H1 (cell line): ENCODE data around the gene R3HCC1L. TPM values are rescaled to one million over a fixed set of nuclear protein-coding genes. Genes with fewer than 3 reads are reported as not detected.

Experiments
- CTCF ChIA-PET: fragments of 300-600 bp; sonication (Branson Sonifier 250); formaldehyde crosslinking; loops from one replicate; lab custom pipeline; 2021; ENCODE audit not compliant: partially characterized antibody; lab: Charles Lee
- POLR2A ChIA-PET: fragments of 300-600 bp; sonication (Branson Sonifier 250); formaldehyde crosslinking; loops from one replicate; lab custom pipeline; 2021; ENCODE audit warnings: inconsistent platforms; ENCODE audit not compliant: partially characterized antibody; lab: Charles Lee
- DNase-seq, 2 experiments: peaks; one replicate each; pipeline versions ENCODE4 v3.0.0 to v3.0.0-alpha.2; 2010 to 2022; ENCODE audit warnings: low spot score in 2 of 2, low read depth in 1 of 2, mixed read lengths in 1 of 2
- FAIRE-seq: peaks from 2 replicates; lab custom pipeline; 2011; peaks lifted over from hg19 to GRCh38; lab: Jason Lieb, UNC
- H2AFZ ChIP-seq: 2 replicates; pipeline ENCODE4 v1.8.1; 2012; ENCODE audit warnings: low read length, inconsistent platforms
- H2AK5ac ChIP-seq: 2 replicates; pipeline ENCODE4 v1.6.1; 2013; ENCODE audit warnings: low read depth, low read length
- H2BK120ac ChIP-seq: replicated peaks from 2 replicates; pipeline ENCODE3; 2013; ENCODE audit warnings: low read depth, low read length, inconsistent platforms
- H2BK12ac ChIP-seq: 2 replicates; pipeline ENCODE4 v1.6.1; 2013; ENCODE audit warnings: low read depth, low read length
- H2BK15ac ChIP-seq: 2 replicates; pipeline ENCODE4 v1.6.1; 2013; ENCODE audit warnings: low read length
- H2BK20ac ChIP-seq: 2 replicates; pipeline ENCODE4 v1.6.1; 2013; ENCODE audit warnings: low read length
- H2BK5ac ChIP-seq: 2 replicates; pipeline ENCODE4 v1.6.1; 2013; ENCODE audit warnings: low read depth, low read length
- H3K14ac ChIP-seq: 2 replicates; pipeline ENCODE4 v1.6.1; 2013; ENCODE audit warnings: inconsistent platforms; ENCODE audit not compliant: insufficient read length
- H3K18ac ChIP-seq: 2 replicates; pipeline ENCODE4 v1.6.1; 2013; ENCODE audit warnings: low read length; ENCODE audit errors: extremely low read depth
- H3K23ac ChIP-seq: 2 replicates; pipeline ENCODE4 v1.6.1; 2013; ENCODE audit warnings: inconsistent platforms; ENCODE audit not compliant: insufficient read length
- H3K23me2 ChIP-seq: 2 replicates; pipeline ENCODE4 v1.6.1; 2013; ENCODE audit warnings: low read depth, low read length
- H3K27ac ChIP-seq: 2 replicates; pipeline ENCODE4 v1.6.1; 2011; ENCODE audit warnings: low read depth, low read length, inconsistent platforms
- H3K27me3 ChIP-seq, 4 experiments: replicated peaks in 1 of 4; 1 replicate in 1 of 4; 2 replicates in 3 of 4; pipeline versions ENCODE4 v1.6.1 to v1.8.1; 2011 to 2013; ENCODE audit warnings: low read length in 3 of 4, mild to moderate bottlenecking in 3 of 4, inconsistent platforms in 2 of 4, mixed read lengths in 2 of 4, moderate library complexity in 1 of 4; ENCODE audit not compliant: control insufficient read depth in 3 of 4, insufficient read depth in 3 of 4; ENCODE audit errors: extremely low read depth in 1 of 4
- H3K36me3 ChIP-seq, 4 experiments: 2 replicates each; pipeline versions ENCODE4 v1.6.1 to v1.8.1; 2011 to 2013; ENCODE audit warnings: mild to moderate bottlenecking in 4 of 4, low read length in 3 of 4, moderate library complexity in 2 of 4, control low read depth in 1 of 4, inconsistent platforms in 1 of 4; ENCODE audit not compliant: insufficient read depth in 4 of 4, control insufficient read depth in 2 of 4
- H3K4ac ChIP-seq: replicated peaks from 2 replicates; pipeline ENCODE3; 2013; ENCODE audit warnings: low read length, low read depth, mixed read lengths, inconsistent platforms; ENCODE audit not compliant: insufficient read length
- H3K4me1 ChIP-seq, 4 experiments: replicated peaks in 1 of 4; 1 replicate in 1 of 4; 2 replicates in 3 of 4; pipeline versions ENCODE4 v1.6.1 to v1.8.1; 2011 to 2013; ENCODE audit warnings: low read length in 3 of 4, inconsistent platforms in 2 of 4, mixed read lengths in 1 of 4; ENCODE audit not compliant: insufficient read depth in 4 of 4, control insufficient read depth in 3 of 4
- H3K4me2 ChIP-seq, 2 experiments: 2 replicates each; pipeline versions ENCODE4 v1.6.1 to v1.8.1; 2011 to 2013; ENCODE audit warnings: low read depth in 2 of 2, low read length in 2 of 2, control low read depth in 1 of 2, inconsistent platforms in 1 of 2, mild to moderate bottlenecking in 1 of 2; ENCODE audit not compliant: insufficient read depth in 1 of 2
- H3K4me3 ChIP-seq, 4 experiments: fragments of 200-600, 300-600 bp in 1 of 4; sonication (generic), shearing (Covaris generic), sonication (Bioruptor Twin) in 1 of 4; 2 replicates each; pipeline versions ENCODE4 v1.5.1 to v1.8.1; 2011 to 2016; ENCODE audit warnings: low read length in 4 of 4, low read depth in 3 of 4, control low read depth in 2 of 4, inconsistent platforms in 2 of 4, mild to moderate bottlenecking in 2 of 4, mixed read lengths in 1 of 4, moderate library complexity in 1 of 4; ENCODE audit not compliant: insufficient read depth in 2 of 4; ENCODE audit errors: extremely low read depth in 1 of 4
- H3K56ac ChIP-seq: replicated peaks from 2 replicates; pipeline ENCODE3; 2013; ENCODE audit warnings: low read depth, mild to moderate bottlenecking, mixed read lengths, low read length, inconsistent platforms; ENCODE audit not compliant: insufficient read length
- H3K79me1 ChIP-seq: 2 replicates; pipeline ENCODE4 v1.6.1; 2013; ENCODE audit warnings: low read depth, low read length, control low read depth
- H3K79me2 ChIP-seq, 2 experiments: 2 replicates each; pipeline versions ENCODE4 v1.6.1 to v1.8.1; 2012 to 2013; ENCODE audit warnings: low read length in 2 of 2, mild to moderate bottlenecking in 2 of 2, inconsistent platforms in 1 of 2; ENCODE audit not compliant: insufficient read depth in 2 of 2, control insufficient read depth in 1 of 2
- H3K9ac ChIP-seq, 4 experiments: replicated peaks in 1 of 4; 1 replicate in 1 of 4; 2 replicates in 3 of 4; pipeline versions ENCODE4 v1.6.1 to v1.8.1; 2011 to 2013; ENCODE audit warnings: low read depth in 3 of 4, low read length in 3 of 4, control low read depth in 2 of 4, mild to moderate bottlenecking in 2 of 4, moderate library complexity in 2 of 4, inconsistent platforms in 1 of 4; ENCODE audit errors: extremely low read depth in 1 of 4
- H3K9me3 ChIP-seq, 2 experiments: 2 replicates each; pipeline versions ENCODE4 v1.6.1 to v1.8.1; 2012 to 2013; ENCODE audit warnings: mild to moderate bottlenecking in 2 of 2, moderate library complexity in 2 of 2, control low read depth in 1 of 2, inconsistent platforms in 1 of 2, low read depth in 1 of 2, low read length in 1 of 2, mixed read lengths in 1 of 2; ENCODE audit not compliant: insufficient read depth in 2 of 2
- H4K20me1 ChIP-seq, 2 experiments: replicated peaks in 1 of 2; 2 replicates each; pipeline versions ENCODE3 to v1.8.1; 2011 to 2013; ENCODE audit warnings: inconsistent platforms in 2 of 2, low read length in 2 of 2, mild to moderate bottlenecking in 1 of 2; ENCODE audit not compliant: insufficient read depth in 2 of 2, control insufficient read depth in 1 of 2
- H4K5ac ChIP-seq: 2 replicates; pipeline ENCODE4 v1.6.1; 2013; ENCODE audit warnings: low read length, low read depth, mixed read lengths, inconsistent platforms; ENCODE audit not compliant: insufficient read length
- H4K8ac ChIP-seq: 2 replicates; pipeline ENCODE4 v1.8.0; 2013; ENCODE audit warnings: mild to moderate bottlenecking, moderate library complexity, low read length, inconsistent platforms; ENCODE audit not compliant: insufficient read depth; ENCODE audit errors: extremely low read depth
- H4K91ac ChIP-seq: replicated peaks from 2 replicates; pipeline ENCODE3; 2013; ENCODE audit warnings: low read length, mixed read lengths, inconsistent platforms; ENCODE audit not compliant: insufficient read length
- CBX8 ChIP-seq: fragments of 300-800, 300-1000 bp; sonication (generic); IDR thresholded peaks from 2 replicates; pipeline ENCODE4 v1.7.1; 2016; ENCODE audit warnings: low read depth, low read length, borderline replicate concordance
- WGBS, 2 experiments: shearing (Covaris generic) in 1 of 2; methylation state at CpG; one replicate each; pipeline versions ENCODE4 v1.1.6 to v1.1.7; 2013 to 2015; ENCODE audit warnings: low lambda C conversion rate in 2 of 2, mixed read lengths in 2 of 2, inconsistent platforms in 1 of 2, low coverage in 1 of 2, missing lambda C conversion rate in 1 of 2; ENCODE audit not compliant: insufficient replicate concordance in 2 of 2, insufficient coverage in 1 of 2, insufficient read length in 1 of 2; ENCODE audit errors: extremely low coverage in 1 of 2, missing lambda C conversion rate in 1 of 2; 5-methylcytosine and 5-hydroxymethylcytosine counted together
- polyA plus RNA-seq, 7 experiments: library from polyadenylated mRNA; depleted of rRNA in 3 of 7; stranded (reverse) in 5 of 7; unstranded in 2 of 7; fragments of >200 nt in 5 of 7; fragments of 200-250 nt in 2 of 7; gene quantifications; 1 replicate in 5 of 7; 2 replicates in 1 of 7; 4 replicates in 1 of 7; pipeline versions ENCODE4 v1.2.1 to v1.2.3, GENCODE V29; 2011 to 2013; ENCODE audit warnings: missing spikeins in 2 of 7, mixed read lengths in 2 of 7
- total RNA-seq: library from RNA; stranded (reverse); fragmentation: NEBNext Ultra II Directional; extraction: Animal tissue kit (Norgen Biotek cat#: 25700); gene quantifications from 2 replicates; pipeline ENCODE4 v1.2.1, GENCODE V29; 2021

Gene R3HCC1L
- total and polyA plus RNA-seq, 2 of the 8 experiments (the other 6 are each of a cell fraction or from before 2014, with no cell fraction given) = 6.9 to 13.9 TPM

DNA sequence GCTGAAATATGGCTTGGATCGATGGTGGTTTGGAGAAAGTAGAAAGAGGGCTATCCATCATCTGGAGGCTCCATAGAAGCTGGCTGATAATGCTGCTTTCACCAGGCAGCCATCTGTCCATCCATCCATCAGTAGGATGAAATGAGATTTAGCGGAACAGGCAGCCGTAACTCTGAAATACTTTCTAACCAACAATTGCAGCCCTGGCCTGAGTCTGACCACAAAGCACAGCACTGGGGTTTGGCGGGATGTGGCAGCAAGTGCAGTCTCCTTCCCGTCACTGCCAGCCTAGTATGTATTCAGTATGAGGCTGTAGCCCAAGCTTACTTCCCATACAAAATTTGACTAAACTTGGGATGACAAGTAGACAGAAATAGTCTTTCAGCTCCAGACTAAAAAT lies 38.0 kb downstream of the R3HCC1L start:
- Histone ChIP-seq H3K18ac (no peak overlapping the region), H3K14ac (no peak overlapping the region), H3K9ac (no peak overlapping the region; a peak in 1 of 7 replicates), H3K27me3 (no peaks in the 10 kb centered on the region), H3K4me1 (peaks cover 6 to 14% (median 12%) of the 10 kb centered on the region in 4 experiments), H3K23me2 (no peaks in the 10 kb centered on the region), H4K20me1 (peaks cover 0 to 2% of the 10 kb centered on the region in 2 experiments), H3K4ac (no peak overlapping the region), H3K4me2 (no peak overlapping the region; a peak in 1 of 4 replicates), H4K5ac (no peak overlapping the region), H3K23ac (no peak overlapping the region), H4K8ac (no peak overlapping the region), H2AFZ (no peak overlapping the region), H3K79me2 (peaks cover 0 to 2% of the 10 kb centered on the region in 2 experiments; a peak in 2 of 4 replicates), H3K27ac (no peak overlapping the region), H3K56ac (no peak overlapping the region), H2AK5ac (no peak overlapping the region), H3K9me3 (no peaks in the 10 kb centered on the region), H2BK12ac (no peak overlapping the region), H3K4me3 (no peak overlapping the region), H2BK5ac (no peak overlapping the region), H3K36me3 (no peaks in the 10 kb centered on the region), H2BK20ac (peak overlapping the region; percentile 23; the same call in 1 of the 2 replicates), H3K79me1 (no peaks in the 10 kb centered on the region; the same call in 1 of the 2 replicates), H2BK15ac (no peak overlapping the region), H4K91ac (no peak overlapping the region), H2BK120ac (no peak overlapping the region)
- FAIRE-seq (no peak), DNase-seq (no peak)
- WGBS, 2 experiments = 94% methylated on average over 5 of the region's 5 CpGs; no CpG with 5 or more reads in 1 of the 2 experiments
- POLR2A ChIA-PET = interaction anchor here (1.6 kb wide), 1 partner anchor 24 kb away, joined by 3 read pairs; no protein-coding TSS in a partner anchor
- CTCF ChIA-PET = interaction anchor here (0.6 to 7.8 kb wide), 12 partner anchors 10 to 156 kb away, joined by 3 to 68 read pairs (median 4); no protein-coding TSS in a partner anchor
- no peak for TF ChIP-seq CBX8
- TF ChIP-seq, all 59 proteins: peak for 0
